Measurements from ENCODE around the gene SLC41A2. TPM values are rescaled to one million over a fixed set of nuclear protein-coding genes. Genes with fewer than 3 reads are reported as not detected.
A peak's percentile ranks its signal among the peaks of the same experiment; 100 is the strongest.

Gene SLC41A2
- polyA plus RNA-seq, 3 donors = 0.08 to 0.27 TPM; not detected in 1

DNA sequence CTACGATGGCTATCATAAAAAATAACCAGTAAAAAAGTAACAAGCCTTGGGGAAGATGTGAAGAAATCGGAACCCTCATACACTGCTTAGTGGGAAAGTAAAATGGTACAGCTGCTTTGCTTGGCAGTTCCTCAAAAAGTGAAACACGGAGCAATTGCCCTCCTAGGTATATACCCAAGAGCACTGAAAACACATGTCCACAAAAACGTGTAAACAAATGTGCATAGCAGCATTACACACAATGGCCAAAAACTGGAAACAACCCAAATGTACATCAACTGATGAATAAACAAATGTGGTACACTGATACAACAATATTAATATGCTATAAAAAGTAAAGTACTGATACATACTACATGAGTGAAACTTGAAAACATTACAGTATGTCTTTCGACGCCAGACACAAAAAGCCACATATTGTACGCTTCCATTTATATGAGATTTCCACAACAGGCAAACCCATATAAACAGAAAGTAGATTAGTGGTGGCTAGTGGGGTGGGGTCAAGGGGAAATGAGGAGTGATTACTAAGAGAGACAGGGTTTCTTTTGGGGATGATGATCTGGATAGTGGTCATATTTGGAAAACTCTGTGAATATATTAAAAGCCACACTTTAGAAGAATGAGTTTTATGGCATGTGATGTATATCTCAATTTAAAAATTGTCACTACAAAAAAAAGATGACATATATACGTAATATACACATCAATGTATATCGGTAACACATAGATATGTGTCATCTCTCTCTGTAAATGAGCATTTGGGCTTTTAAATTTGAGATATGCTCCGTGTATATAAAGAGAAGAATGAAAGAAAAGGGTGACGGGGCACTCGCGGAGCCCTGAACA is 996 bp downstream of the SLC41A2 start:
- no peak overlapping the region for H3K27ac ChIP-seq (ENCODE audit: low read depth in 1 of 2, low read length in 2 of 2)
- Mint-ChIP-seq H3K27me3 (ENCODE audit: low read depth in 3 of 3) (peaks cover 30 to 55% (median 41%) of the 10 kb centered on the region in 3 donors), H3K9me3 (no peaks in the 10 kb centered on the region), H3K4me3 (peak overlapping the region; percentile 83 to 90), H3K36me3 (peaks cover 2 to 6% of the 10 kb centered on the region in 2 donors), H3K27ac (peak overlapping the region in 2 of 7 donors; percentile 36 to 66), H3K4me1 (peaks cover 21% of the 10 kb centered on the region)
- no peaks in the 10 kb centered on the region for H4K20me1 ChIP-seq (ENCODE audit: insufficient read depth, low read length)
- no peaks in the 10 kb centered on the region for H3K36me3 ChIP-seq (replicated peaks in 1 of 2; ENCODE audit: control insufficient read depth in 1 of 2, insufficient read depth in 2 of 2, low read length in 2 of 2)
- TF ChIP-seq, protein P1, sequence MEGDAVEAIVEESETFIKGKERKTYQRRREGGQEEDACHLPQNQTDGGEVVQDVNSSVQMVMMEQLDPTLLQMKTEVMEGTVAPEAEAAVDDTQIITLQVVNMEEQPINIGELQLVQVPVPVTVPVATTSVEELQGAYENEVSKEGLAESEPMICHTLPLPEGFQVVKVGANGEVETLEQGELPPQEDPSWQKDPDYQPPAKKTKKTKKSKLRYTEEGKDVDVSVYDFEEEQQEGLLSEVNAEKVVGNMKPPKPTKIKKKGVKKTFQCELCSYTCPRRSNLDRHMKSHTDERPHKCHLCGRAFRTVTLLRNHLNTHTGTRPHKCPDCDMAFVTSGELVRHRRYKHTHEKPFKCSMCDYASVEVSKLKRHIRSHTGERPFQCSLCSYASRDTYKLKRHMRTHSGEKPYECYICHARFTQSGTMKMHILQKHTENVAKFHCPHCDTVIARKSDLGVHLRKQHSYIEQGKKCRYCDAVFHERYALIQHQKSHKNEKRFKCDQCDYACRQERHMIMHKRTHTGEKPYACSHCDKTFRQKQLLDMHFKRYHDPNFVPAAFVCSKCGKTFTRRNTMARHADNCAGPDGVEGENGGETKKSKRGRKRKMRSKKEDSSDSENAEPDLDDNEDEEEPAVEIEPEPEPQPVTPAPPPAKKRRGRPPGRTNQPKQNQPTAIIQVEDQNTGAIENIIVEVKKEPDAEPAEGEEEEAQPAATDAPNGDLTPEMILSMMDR (IDR thresholded peaks at IDR 0.05) = no peak
- peak in 1 of 3 donors; percentile 14 for DNase-seq
- peak overlapping the region; percentile 86 for H2AFZ ChIP-seq (ENCODE audit: insufficient read depth, low read depth, low read length, poor library complexity, severe bottlenecking)
- intact Hi-C loops (cut with micrococcal nuclease) = loop anchor here in 1 of 2 donors (5.0 to 10.0 kb wide), 2 partner anchors 312 to 500 kb away; partner anchors contain the start of gene CHST11
- WGBS (ENCODE audit: insufficient coverage) = 40% methylated on average over 1 of the region's 13 CpGs
- peak overlapping the region; percentile 95 for H3K4me2 ChIP-seq (replicated peaks; ENCODE audit: extremely low read depth, low read length, poor library complexity, severe bottlenecking)
- peak overlapping the region; percentile 68 for H3K9ac ChIP-seq (ENCODE audit: insufficient read depth, low read length, poor library complexity, severe bottlenecking)
- no peaks in the 10 kb centered on the region for H3K9me3 ChIP-seq (replicated peaks in 1 of 2; ENCODE audit: control insufficient read depth in 1 of 2, insufficient read depth in 1 of 2, low read length in 2 of 2)
- no peaks in the 10 kb centered on the region for H3K79me2 ChIP-seq (ENCODE audit: insufficient read depth, low read length)
- peak overlapping the region; percentile 33 to 84 (median 79) for H3K4me3 ChIP-seq (replicated peaks in 1 of 3; ENCODE audit: low read depth in 2 of 3, low read length in 3 of 3)
- H3K4me1 ChIP-seq (ENCODE audit: control insufficient read depth in 1 of 2, insufficient read depth in 2 of 2, low read length in 2 of 2) = peaks cover 10 to 26% of the 10 kb centered on the region in 2 donors
- peaks cover 23 to 48% of the 10 kb centered on the region in 2 donors for H3K27me3 ChIP-seq (ENCODE audit: control insufficient read depth in 2 of 2, insufficient read depth in 2 of 2, low read length in 2 of 2)

GRCh38 chr12:104955703-104956102 is 2.4 kb downstream of the SLC41A2 start:
- no peaks in the 10 kb centered on the region for H4K20me1 ChIP-seq (ENCODE audit: insufficient read depth, low read length)
- no peaks in the 10 kb centered on the region for H3K36me3 ChIP-seq (replicated peaks in 1 of 2; ENCODE audit: control insufficient read depth in 1 of 2, insufficient read depth in 2 of 2, low read length in 2 of 2)
- H3K4me1 ChIP-seq (ENCODE audit: control insufficient read depth in 1 of 2, insufficient read depth in 2 of 2, low read length in 2 of 2) = peaks cover 10 to 26% of the 10 kb centered on the region in 2 donors
- no peaks in the 10 kb centered on the region for H3K9me3 Mint-ChIP-seq
- peaks cover 23 to 48% of the 10 kb centered on the region in 2 donors for H3K27me3 ChIP-seq (ENCODE audit: control insufficient read depth in 2 of 2, insufficient read depth in 2 of 2, low read length in 2 of 2)
- no peaks in the 10 kb centered on the region for H3K9me3 ChIP-seq (replicated peaks in 1 of 2; ENCODE audit: control insufficient read depth in 1 of 2, insufficient read depth in 1 of 2, low read length in 2 of 2)
- H3K4me3 ChIP-seq (replicated peaks in 1 of 3; ENCODE audit: low read depth in 2 of 3, low read length in 3 of 3) = no peak overlapping the region
- WGBS (ENCODE audit: insufficient coverage) = no CpG with 5 or more reads among the region's 2 CpGs
- H3K4me3 Mint-ChIP-seq = no peak overlapping the region
- peaks cover 21% of the 10 kb centered on the region for H3K4me1 Mint-ChIP-seq
- TF ChIP-seq, protein P1 (IDR thresholded peaks at IDR 0.05) = no peak
- intact Hi-C loops (cut with micrococcal nuclease) = loop anchor here in 1 of 2 donors (5.0 to 10.0 kb wide), 2 partner anchors 311 to 498 kb away; partner anchors contain the start of gene CHST11
- H3K36me3 Mint-ChIP-seq = peaks cover 2 to 5% of the 10 kb centered on the region in 2 donors
- no peak overlapping the region for H3K9ac ChIP-seq (ENCODE audit: insufficient read depth, low read length, poor library complexity, severe bottlenecking)
- no peak for DNase-seq
- H3K4me2 ChIP-seq (replicated peaks; ENCODE audit: extremely low read depth, low read length, poor library complexity, severe bottlenecking) = no peak overlapping the region
- H2AFZ ChIP-seq (ENCODE audit: insufficient read depth, low read depth, low read length, poor library complexity, severe bottlenecking) = no peak overlapping the region
- H3K27me3 Mint-ChIP-seq (ENCODE audit: low read depth in 3 of 3) = peaks cover 28 to 54% (median 37%) of the 10 kb centered on the region in 3 donors
- no peaks in the 10 kb centered on the region for H3K79me2 ChIP-seq (ENCODE audit: insufficient read depth, low read length)
- no peak overlapping the region for H3K27ac Mint-ChIP-seq
- H3K27ac ChIP-seq (ENCODE audit: low read depth in 1 of 2, low read length in 2 of 2) = no peak overlapping the region
